Measurements from ENCODE around the gene CEP112.

Gene CEP112

DNA sequence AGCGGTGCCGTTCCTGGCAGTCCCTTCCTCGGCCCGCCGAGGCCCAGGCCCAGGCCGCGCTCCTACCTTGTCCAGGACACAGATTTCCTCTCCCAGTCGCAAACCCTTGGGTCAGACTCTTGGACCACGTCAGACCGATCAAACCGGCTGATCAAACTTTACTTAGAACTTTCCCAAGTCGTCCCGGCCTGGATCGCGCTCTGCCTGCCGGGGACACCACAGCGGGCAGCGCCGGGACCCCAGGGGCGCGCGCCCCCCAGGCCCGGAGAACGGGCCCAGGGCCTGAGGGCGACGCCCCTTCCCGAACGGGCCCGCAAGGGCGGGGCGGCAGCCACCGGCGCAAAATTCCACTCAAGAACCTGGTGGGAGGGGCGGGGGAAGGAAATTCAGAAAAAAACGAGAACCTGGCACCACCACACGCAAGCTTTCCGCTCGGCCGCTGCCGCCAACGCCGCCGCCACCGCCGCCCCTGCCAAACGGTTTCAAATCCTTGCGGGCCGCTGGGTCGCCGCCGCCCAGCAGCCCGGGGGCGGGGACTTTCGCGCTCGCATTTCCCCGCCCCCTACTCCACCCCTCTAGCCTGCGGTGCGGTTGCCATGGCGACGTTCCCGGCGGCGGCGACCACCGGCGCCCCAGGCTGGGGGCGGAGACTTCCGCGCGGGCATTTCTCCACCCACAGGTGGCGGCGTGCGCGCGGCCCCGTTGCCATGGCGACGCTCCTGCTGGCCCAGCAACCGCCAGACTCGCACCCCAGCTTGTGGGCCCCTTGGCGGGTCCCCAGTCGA is at the start of gene CEP112:
CEP112 (minus strand) TSS at position 541 of the 785 bp plus-strand sequence.
- DNase-seq (ENCODE audit: low read depth): peak; percentile 78

- DNase-seq (ENCODE audit: low read depth): no peak
These were observed 48.7 kb upstream of the CEP112 start for GRCh38 chr17:66240630-66241029.

- DNase-seq (ENCODE audit: low read depth): no peak
These were observed 48.1 kb upstream of the CEP112 start for GRCh38 chr17:66240013-66240412.

- no peak for DNase-seq (ENCODE audit: low read depth)
These were observed 43.6 kb upstream of the CEP112 start for GRCh38 chr17:66235377-66235994.

DNA sequence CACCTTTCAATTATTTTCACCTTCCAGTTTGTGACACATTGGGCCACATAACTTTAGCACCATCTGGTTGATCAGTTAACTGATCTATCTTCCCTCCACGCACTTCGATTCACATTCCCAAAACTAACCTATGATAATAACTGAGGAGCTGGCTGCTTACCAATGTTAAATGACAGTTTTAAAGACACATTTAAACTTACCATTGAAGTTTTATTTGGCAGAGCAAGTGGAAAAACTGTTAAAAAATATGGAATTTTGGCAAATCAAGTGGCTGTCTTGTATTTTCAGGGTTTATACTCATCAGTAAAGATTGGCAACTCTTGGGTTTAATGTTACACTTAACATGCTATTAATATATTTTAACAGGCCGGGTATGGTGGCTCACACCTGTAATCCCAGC is 42.7 kb upstream of the CEP112 start:
- DNase-seq (ENCODE audit: low read depth): no peak

- no peak for DNase-seq (ENCODE audit: low read depth)
These were observed 41.3 kb upstream of the CEP112 start for GRCh38 chr17:66233023-66233753.

GRCh38 chr17:66230922-66231591 is 39.1 kb upstream of the CEP112 start:
- DNase-seq (ENCODE audit: low read depth): no peak

DNA sequence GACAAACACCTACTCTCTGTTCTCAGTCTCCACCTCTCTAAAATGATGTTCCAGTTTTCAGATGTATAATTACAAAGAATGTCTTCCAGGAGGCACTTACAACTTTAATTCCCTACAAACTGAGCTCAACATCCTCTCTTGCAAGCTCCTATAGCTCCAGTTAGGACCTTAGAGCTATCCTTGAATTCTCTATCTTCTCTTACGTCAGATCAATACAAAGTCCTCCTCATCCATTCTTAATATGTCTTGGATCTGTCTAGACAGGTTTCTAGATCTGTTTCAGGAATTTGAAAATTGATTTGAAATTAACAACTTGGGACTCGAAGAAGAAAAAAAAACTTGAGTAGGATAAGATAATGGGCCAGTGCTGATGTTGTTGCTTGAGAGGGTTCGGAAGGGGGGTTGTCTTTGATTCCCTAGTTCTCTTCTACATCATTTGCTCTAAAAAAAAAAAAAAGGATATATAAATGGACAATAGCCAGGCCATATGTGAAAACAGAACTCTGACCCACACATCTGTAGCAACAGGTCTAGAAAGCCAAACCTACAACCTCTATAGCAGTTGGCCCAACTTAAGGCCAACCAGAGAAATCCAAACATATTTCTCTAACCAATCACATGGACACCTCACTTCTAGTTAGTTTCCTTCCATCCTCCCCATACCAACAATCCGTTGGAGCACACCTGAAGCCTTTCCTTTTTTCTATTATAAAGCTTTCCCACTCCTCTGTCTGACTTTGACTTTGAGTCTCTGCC is 38.0 kb upstream of the CEP112 start:
- no peak for DNase-seq (ENCODE audit: low read depth)

DNA sequence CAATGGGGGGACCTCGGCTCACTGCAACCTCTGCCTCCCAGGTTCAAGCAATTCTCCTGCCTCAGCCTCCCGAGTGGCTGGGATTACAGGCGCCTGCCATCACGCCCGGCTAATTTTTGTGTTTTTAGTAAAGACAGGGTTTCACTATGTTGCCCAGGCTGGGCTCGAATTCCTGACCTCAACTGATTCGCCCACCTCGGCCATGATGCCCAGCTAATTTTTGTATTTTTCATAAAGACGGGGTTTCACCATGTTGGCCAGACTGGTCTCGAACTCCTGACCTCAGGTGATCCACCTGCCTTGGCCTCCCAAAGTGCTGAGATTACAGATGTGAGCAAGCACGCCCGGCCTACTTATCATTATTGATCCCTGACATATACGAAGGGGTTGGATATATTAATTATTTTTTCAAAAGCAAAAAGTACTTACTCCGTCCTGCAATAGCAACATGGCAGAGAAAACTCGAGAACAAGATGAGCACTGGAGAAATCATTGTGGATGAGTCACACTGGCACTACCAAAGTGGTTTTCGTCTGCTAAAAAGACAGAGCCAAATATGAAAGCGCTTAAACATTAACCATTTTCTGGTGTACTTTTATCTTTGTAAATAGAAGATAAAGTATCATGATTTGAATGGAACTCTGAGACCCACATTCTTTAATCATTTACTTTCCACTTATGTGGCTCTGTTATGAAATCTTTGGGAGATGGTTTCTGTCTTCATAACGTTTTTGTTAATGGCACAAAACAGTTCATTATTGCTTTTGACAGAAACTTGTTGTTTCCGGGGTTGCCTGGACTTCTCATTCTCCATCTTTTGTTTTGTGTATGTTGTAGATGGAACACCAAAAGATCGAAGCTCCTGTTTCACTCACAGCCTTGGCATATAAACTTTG is 37.2 kb upstream of the CEP112 start, which contains the start of gene APOH:
APOH (minus strand) TSS at position 529 of the 896 bp plus-strand sequence; CDS start at position 493, 36 bp downstream.
- DNase-seq (ENCODE audit: low read depth): no peak

DNA sequence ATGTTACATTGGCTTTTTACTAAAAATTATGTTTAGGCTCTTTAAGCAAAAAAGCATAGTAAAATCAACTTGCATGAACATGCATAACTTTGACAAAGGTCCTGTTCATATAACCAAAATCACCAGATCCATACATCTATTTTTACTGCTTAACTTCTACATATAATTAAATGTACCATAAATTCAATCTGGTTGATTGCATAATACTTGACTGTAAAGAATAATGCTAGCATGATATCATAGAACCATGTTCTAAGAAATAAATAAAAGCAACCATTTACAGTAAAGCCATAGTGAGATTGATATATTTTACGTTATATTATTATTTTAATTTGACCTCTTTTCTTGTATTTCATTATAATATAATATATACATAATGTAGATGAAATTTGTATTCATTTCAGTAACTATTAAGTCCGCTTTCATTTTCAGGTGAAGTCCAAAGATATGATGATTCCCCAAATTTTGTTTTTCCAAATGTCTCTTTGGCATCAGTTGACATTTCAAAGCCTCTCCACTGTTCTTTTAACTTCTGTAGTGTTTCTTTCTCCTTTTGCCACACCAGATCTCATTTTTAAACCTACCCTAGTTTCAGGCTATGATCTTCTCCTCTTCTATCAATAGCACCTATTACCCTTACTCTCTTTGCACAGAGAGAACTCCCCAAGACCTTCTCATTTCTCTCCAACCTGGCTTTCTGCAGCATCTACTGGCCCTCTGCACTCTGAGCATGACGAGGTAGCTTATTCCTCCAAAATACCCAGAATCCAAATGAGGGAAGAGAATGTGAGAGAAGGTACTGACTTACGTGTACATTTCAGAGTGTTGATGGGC is 35.5 kb upstream of the CEP112 start:
- no peak for DNase-seq (ENCODE audit: low read depth)

GRCh38 chr17:66222798-66223350 is 30.9 kb upstream of the CEP112 start:
- no peak for DNase-seq (ENCODE audit: low read depth)

DNA sequence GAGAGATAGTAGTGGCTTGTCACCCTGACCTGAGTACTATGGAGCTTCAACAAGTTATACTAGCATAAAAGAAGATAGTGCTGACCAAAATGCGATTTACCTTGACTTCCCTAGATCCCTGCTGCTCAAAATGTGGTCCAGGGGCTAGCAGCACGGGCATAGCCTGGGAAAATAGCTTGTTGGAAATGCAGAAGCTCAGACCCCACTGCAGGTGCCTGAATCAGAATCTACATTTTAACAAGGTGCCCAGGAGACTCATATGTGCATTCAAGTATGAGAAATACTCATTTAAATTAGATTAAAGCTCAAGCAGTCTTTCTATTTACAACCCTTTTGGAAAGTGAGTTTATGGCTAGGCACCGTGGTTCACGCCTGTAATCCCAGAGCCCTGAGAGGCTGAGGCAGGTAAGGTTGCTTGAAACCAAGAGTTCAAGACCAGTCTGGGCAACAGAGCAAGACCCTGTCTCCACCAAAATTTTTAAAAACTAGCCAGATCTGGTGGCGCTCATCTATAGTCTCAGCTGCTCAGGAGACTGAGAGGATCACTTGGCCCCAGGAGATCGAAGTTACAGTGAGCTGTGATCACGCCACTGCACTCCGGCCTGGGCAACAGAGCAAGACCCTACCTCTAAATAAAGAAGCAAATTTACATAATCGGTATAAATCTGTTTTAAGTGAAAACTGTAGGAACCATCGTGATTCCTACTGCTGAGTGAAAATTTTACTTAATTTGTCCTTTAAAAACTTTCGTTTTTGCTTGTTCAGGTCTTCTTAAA is 30.0 kb upstream of the CEP112 start:
- DNase-seq (ENCODE audit: low read depth): no peak

- DNase-seq (ENCODE audit: low read depth): no peak
These were observed 29.4 kb upstream of the CEP112 start for GRCh38 chr17:66221343-66221742.

DNA sequence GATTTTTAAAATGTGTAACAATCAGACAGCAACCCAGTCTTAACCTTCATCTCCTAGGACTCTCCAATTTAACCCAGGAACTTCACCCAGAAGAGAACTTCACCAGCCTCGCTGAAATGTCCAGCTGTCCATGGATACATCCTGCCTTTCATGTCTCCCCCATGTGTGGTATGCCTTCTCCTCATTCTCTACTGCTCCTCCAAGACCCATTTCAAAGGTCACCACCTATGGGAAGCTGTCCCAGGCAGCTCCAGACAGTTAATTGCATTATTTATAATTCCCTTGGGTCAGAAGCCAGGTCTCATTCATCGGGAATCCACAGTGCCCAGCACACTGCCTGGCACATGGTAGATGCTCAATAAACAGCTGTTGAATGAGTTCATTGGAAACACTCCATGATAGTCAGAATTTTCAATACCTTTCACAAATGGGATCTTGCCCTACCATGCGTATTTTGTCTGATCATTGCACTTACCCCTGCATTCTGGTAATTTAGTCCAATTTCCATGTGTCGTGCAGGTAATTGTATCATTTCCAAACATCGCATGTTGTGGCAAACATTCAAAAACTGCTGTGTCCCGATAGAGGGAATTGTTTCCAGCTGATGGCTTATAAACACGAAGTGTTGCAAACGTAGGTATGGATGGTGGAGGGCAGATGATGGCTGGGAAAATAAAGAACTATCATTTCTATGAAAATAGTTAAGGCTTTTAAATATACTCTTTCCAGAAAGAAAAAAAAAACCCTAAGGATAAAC is 28.3 kb upstream of the CEP112 start:
- no peak for DNase-seq (ENCODE audit: low read depth)

DNA sequence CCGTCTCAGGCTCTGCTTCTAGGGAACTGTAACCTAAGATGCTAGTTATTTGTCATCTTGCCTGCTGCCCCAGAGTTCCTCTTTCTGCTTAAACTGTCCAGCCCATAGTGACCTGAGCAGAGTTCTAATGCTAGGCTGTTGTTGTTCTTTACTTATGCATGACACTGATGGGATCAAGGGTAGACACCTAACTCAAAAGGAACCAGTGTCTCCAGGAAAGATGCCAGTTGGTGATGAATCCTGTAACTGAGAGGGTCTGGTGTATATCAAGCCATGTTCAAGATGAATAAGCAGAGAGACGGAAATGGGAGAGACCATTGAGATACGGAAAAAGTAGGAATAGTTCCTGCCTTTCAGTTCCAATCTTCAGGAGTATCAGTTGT is 23.6 kb upstream of the CEP112 start:
- no peak for DNase-seq (ENCODE audit: low read depth)

DNA sequence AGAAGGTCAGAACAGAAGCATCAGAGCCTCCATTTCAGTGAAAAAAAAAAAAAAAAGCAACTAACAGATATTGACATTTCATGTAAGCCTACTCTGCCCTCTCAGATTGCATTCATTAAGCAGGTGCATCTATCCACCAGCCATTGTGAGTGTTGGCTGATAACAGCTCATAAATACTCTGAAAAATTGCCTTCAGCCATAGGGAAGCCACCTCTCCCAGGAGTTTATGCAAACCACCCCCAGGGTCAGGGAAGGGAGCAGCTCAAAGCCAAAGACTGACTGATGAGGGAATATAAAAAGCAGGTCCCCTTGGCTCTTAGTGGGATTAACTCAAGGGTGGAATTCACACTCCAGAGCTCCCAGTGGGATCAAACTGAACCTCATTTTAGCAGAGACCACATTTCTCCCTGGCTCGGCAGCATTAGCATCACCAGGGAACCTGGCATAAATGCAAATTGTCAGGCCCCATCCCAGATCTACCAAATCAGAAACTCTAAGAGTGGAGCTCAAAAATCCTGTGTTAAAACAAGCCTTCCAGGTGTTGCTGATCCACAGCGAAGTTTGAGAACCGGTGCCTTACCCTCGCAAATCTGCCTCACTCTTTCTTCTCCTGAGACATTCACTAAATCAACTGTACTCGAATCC is 23.1 kb upstream of the CEP112 start:
- DNase-seq (ENCODE audit: low read depth): no peak
